Astrocyte (in vitro differentiated cells and primary cell): Measurements from ENCODE around the gene CBARP. TPM values are rescaled to one million over a fixed set of nuclear protein-coding genes. Genes with fewer than 3 reads are reported as not detected.

Source experiments
- DNase-seq: peaks from one replicate; pipeline ENCODE4 v3.0.0-alpha.2; 2010; ENCODE audit warnings: low read depth
- FAIRE-seq: peaks from 2 replicates; lab custom pipeline; 2011; peaks lifted over from hg19 to GRCh38; lab: Jason Lieb, UNC
- H2AFZ ChIP-seq: 2 replicates; pipeline ENCODE4 v1.6.0; 2012; ENCODE audit warnings: low read depth, low read length, inconsistent platforms
- H3K27ac ChIP-seq: 2 replicates; pipeline ENCODE4 v1.5.1; 2011; ENCODE audit warnings: low read depth, low read length, inconsistent platforms
- H3K27me3 ChIP-seq: 2 replicates; pipeline ENCODE4 v1.6.0; 2011; ENCODE audit warnings: low read length, inconsistent platforms; ENCODE audit not compliant: insufficient read depth
- H3K36me3 ChIP-seq: 2 replicates; pipeline ENCODE4 v1.5.1; 2011; ENCODE audit warnings: low read length, inconsistent platforms; ENCODE audit not compliant: insufficient read depth
- H3K4me1 ChIP-seq: 2 replicates; pipeline ENCODE4 v1.5.1; 2011; ENCODE audit warnings: low read length, inconsistent platforms; ENCODE audit not compliant: insufficient read depth
- H3K4me2 ChIP-seq: 2 replicates; pipeline ENCODE4 v1.6.0; 2012; ENCODE audit warnings: low read length, inconsistent platforms
- H3K4me3 ChIP-seq: 2 replicates; pipeline ENCODE4 v1.5.1; 2011; ENCODE audit warnings: low read depth, mild to moderate bottlenecking, low read length, inconsistent platforms; ENCODE audit not compliant: insufficient read depth
- H3K79me2 ChIP-seq: 2 replicates; pipeline ENCODE4 v1.6.0; 2012; ENCODE audit warnings: mild to moderate bottlenecking, low read length, inconsistent platforms; ENCODE audit not compliant: insufficient read depth
- H3K9ac ChIP-seq: 2 replicates; pipeline ENCODE4 v1.6.0; 2012; ENCODE audit warnings: mild to moderate bottlenecking, low read length, inconsistent platforms
- H3K9me3 ChIP-seq: 2 replicates; pipeline ENCODE4 v1.5.1; 2012; ENCODE audit warnings: low read depth, mild to moderate bottlenecking, low read length, inconsistent platforms; ENCODE audit not compliant: insufficient read depth
- H4K20me1 ChIP-seq: 2 replicates; pipeline ENCODE4 v1.6.0; 2012; ENCODE audit warnings: low read length, inconsistent platforms; ENCODE audit not compliant: insufficient read depth
- H3K27ac Mint-ChIP-seq: one replicate; pipeline ENCODE4 v1.8.0; 2021; ENCODE audit warnings: mild to moderate bottlenecking, mixed read lengths; ENCODE audit not compliant: unreplicated experiment
- H3K27me3 Mint-ChIP-seq: one replicate; pipeline ENCODE4 v1.8.0; 2021; ENCODE audit warnings: low read depth, mixed read lengths; ENCODE audit not compliant: unreplicated experiment
- H3K36me3 Mint-ChIP-seq: one replicate; pipeline ENCODE4 v1.8.0; 2021; ENCODE audit warnings: low read depth, mixed read lengths; ENCODE audit not compliant: unreplicated experiment
- H3K4me1 Mint-ChIP-seq: one replicate; pipeline ENCODE4 v1.8.0; 2021; ENCODE audit warnings: low read depth, mixed read lengths; ENCODE audit not compliant: unreplicated experiment
- H3K4me3 Mint-ChIP-seq: one replicate; pipeline ENCODE4 v1.8.0; 2021; ENCODE audit warnings: mild to moderate bottlenecking, moderate library complexity, mixed read lengths; ENCODE audit not compliant: unreplicated experiment
- H3K9me3 Mint-ChIP-seq: one replicate; pipeline ENCODE4 v1.8.0; 2021; ENCODE audit warnings: mild to moderate bottlenecking, mixed read lengths; ENCODE audit not compliant: unreplicated experiment
- CTCF ChIP-seq: IDR thresholded peaks from 2 replicates; pipeline ENCODE4 v1.5.1; 2011; ENCODE audit warnings: low read depth, mild to moderate bottlenecking, inconsistent platforms, low read length, moderate library complexity; ENCODE audit not compliant: insufficient read depth
- EZH2 ChIP-seq: IDR thresholded peaks from 2 replicates; pipeline ENCODE4 v1.6.1; 2012; ENCODE audit warnings: mild to moderate bottlenecking, low read length, inconsistent platforms; ENCODE audit not compliant: insufficient read depth
- total RNA-seq: library from RNA; stranded (reverse); gene quantifications from 2 replicates; pipeline ENCODE4 v1.2.1, GENCODE V29; 2021

The CBARP gene
- total RNA-seq, 1 donor from 2014 or later: 19.8 TPM

GRCh38 chr19:1256646-1257474, 19.1 kb upstream of the CBARP start:
- no peak overlapping the region for H3K4me3 ChIP-seq
- peak overlapping the region; percentile 26 for H3K4me2 ChIP-seq
- H2AFZ ChIP-seq: no peak overlapping the region
- peaks cover 68% of the 10 kb centered on the region for H3K4me1 ChIP-seq
- Mint-ChIP-seq H3K27me3 (no peaks in the 10 kb centered on the region), H3K36me3 (peaks cover 6% of the 10 kb centered on the region), H3K27ac (peak overlapping the region; percentile 64), H3K9me3 (no peaks in the 10 kb centered on the region), H3K4me1 (peaks cover 21% of the 10 kb centered on the region), H3K4me3 (peak overlapping the region; percentile 66)
- no peak for DNase-seq
- H3K9me3 ChIP-seq: no peaks in the 10 kb centered on the region
- H3K27me3 ChIP-seq: no peaks in the 10 kb centered on the region
- H3K27ac ChIP-seq: peak overlapping the region; percentile 12
- no peak for TF ChIP-seq EZH2
- TF ChIP-seq CTCF: no peak
- peaks cover 22% of the 10 kb centered on the region for H3K36me3 ChIP-seq
- peaks cover 53% of the 10 kb centered on the region for H3K79me2 ChIP-seq
- peaks cover 71% of the 10 kb centered on the region for H4K20me1 ChIP-seq
- peak overlapping the region; percentile 31 for H3K9ac ChIP-seq
- FAIRE-seq: no peak

DNA sequence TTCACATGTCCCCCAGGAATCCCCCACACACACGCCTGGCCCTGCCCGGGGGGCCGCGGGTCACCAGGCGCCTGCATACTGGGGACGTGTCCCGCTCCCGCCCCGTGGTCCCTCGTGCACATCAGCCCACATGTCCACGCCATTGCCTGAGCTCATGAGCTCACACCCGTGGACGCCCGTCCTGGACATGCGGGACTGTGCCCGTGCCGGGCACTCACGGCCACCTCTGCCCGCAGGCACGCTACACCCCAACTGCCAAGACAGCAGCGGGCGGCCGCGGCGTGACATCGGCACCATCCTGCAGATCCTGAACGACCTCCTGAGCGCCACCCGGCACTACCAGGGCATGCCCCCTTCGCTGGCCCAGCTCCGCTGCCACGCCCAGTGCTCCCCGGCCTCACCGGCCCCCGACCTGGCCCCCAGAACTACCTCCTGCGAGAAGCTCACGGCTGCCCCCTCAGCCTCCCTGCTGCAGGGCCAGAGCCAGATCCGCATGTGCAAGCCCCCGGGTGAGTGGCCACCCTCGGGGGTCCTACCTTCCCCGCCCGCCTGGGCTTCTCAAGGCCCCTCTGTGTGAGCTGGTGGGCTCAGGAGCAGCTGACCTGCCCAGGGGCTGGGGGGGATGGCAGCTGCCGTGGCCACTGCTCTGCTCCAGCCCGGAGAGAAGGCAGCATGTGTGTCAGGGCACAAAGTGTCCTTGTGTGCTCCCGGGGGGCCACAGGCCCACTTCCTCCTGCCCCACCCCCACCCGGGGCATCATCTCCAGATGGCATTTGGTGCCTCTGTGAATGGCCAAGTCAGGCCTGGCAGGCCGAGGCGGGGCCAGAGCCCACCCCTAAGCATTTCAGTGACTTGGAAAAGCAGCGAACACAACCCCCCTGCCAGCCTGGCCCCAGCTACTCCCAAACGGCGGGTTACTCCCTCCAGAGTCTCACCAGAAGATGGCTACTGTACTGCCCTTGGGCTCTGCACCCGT, 17.7 kb upstream of the CBARP start:
- H3K4me3 ChIP-seq: no peak overlapping the region
- Mint-ChIP-seq H3K4me3 (no peak overlapping the region), H3K9me3 (no peaks in the 10 kb centered on the region), H3K4me1 (peaks cover 16% of the 10 kb centered on the region), H3K27ac (peak overlapping the region; percentile 69), H3K36me3 (peaks cover 6% of the 10 kb centered on the region), H3K27me3 (no peaks in the 10 kb centered on the region)
- peak overlapping the region; percentile 89 for H3K27ac ChIP-seq
- H3K27me3 ChIP-seq: no peaks in the 10 kb centered on the region
- H3K4me2 ChIP-seq: peak overlapping the region; percentile 100
- DNase-seq: no peak
- H4K20me1 ChIP-seq: peaks cover 82% of the 10 kb centered on the region
- H3K4me1 ChIP-seq: peaks cover 61% of the 10 kb centered on the region
- TF ChIP-seq CTCF: no peak
- TF ChIP-seq EZH2: no peak
- H3K9me3 ChIP-seq: no peaks in the 10 kb centered on the region
- FAIRE-seq: no peak
- H3K79me2 ChIP-seq: peaks cover 67% of the 10 kb centered on the region
- H2AFZ ChIP-seq: no peak overlapping the region
- H3K9ac ChIP-seq: peak overlapping the region; percentile 39
- H3K36me3 ChIP-seq: peaks cover 24% of the 10 kb centered on the region
